Thyroid gland (tissue), 4 donors: ENCODE measurements around the gene SETD7.

ENCODE experiments used
- POLR2A ChIP-seq, 2 donors: fragments of 450-650 bp; IDR thresholded peaks; one replicate each; pipeline ENCODE4 v1.6.1; 2017; ENCODE audit warnings: antibody characterized with exemption in 2 of 2, mild to moderate bottlenecking in 2 of 2, moderate library complexity in 1 of 2
- TF ChIP-seq, protein P1 (sequence below), 6 experiments: fragments of 200-600 bp in 3 of 6; fragments of 450-650 bp in 3 of 6; sonication (generic) in 3 of 6; IDR thresholded peaks; one replicate each; pipeline ENCODE4 v1.5.1; 2016 to 2019; ENCODE audit warnings: antibody characterized with exemption in 6 of 6, mild to moderate bottlenecking in 2 of 6, inconsistent platforms in 1 of 6, moderate library complexity in 1 of 6

DNA sequence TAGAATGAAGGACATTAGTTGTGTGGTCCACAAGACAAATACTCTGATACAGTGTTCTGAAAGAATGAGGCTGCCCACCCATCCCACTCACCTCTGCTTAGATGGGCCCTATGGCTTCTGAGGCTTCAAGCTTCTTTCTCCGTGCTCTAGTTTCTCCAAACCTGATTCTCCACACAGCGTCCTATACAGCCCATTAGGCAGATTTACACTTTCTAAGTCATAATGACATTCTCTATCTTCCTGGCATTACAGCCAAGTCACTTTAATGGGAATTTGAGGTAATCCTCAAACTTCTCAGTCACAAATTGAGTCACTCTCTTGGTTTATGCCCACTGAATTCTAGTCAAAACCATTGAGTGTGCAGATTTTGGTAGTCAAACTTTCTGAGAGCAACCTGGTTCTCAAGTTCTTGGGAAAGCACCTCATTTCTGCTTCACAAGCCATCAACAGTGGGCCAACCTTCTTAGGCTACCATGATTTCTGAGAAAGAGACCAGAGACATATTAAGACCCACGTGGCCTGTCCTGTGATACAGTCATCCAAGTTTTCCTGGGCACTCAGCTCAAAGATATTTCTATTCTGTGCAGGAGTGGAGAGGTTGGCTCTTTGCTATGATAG is 6.2 kb upstream of the SETD7 start:
- TF ChIP-seq, protein P1, sequence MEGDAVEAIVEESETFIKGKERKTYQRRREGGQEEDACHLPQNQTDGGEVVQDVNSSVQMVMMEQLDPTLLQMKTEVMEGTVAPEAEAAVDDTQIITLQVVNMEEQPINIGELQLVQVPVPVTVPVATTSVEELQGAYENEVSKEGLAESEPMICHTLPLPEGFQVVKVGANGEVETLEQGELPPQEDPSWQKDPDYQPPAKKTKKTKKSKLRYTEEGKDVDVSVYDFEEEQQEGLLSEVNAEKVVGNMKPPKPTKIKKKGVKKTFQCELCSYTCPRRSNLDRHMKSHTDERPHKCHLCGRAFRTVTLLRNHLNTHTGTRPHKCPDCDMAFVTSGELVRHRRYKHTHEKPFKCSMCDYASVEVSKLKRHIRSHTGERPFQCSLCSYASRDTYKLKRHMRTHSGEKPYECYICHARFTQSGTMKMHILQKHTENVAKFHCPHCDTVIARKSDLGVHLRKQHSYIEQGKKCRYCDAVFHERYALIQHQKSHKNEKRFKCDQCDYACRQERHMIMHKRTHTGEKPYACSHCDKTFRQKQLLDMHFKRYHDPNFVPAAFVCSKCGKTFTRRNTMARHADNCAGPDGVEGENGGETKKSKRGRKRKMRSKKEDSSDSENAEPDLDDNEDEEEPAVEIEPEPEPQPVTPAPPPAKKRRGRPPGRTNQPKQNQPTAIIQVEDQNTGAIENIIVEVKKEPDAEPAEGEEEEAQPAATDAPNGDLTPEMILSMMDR (IDR thresholded peaks at IDR 0.05): no peak
- no peak for TF ChIP-seq POLR2A (IDR thresholded peaks at IDR 0.05)
